Stimulated activated CD4-positive, alpha-beta T cell treated with anti-CD3 and anti-CD28 coated beads, Interleukin-4, amount 100 ng/mL, for 4 hours (primary cell): ENCODE results near the gene COL4A2.
"Not testable (repeated sequence)": the region's sequence is repeated elsewhere in the genome, so short reads cannot be mapped to it uniquely, and the experiment has no call there.

ENCODE experiments used
- DNase-seq, 2 experiments: peaks; one replicate each; pipeline ENCODE4 v3.0.0-alpha.2; 2020

COL4A2 gene

DNA sequence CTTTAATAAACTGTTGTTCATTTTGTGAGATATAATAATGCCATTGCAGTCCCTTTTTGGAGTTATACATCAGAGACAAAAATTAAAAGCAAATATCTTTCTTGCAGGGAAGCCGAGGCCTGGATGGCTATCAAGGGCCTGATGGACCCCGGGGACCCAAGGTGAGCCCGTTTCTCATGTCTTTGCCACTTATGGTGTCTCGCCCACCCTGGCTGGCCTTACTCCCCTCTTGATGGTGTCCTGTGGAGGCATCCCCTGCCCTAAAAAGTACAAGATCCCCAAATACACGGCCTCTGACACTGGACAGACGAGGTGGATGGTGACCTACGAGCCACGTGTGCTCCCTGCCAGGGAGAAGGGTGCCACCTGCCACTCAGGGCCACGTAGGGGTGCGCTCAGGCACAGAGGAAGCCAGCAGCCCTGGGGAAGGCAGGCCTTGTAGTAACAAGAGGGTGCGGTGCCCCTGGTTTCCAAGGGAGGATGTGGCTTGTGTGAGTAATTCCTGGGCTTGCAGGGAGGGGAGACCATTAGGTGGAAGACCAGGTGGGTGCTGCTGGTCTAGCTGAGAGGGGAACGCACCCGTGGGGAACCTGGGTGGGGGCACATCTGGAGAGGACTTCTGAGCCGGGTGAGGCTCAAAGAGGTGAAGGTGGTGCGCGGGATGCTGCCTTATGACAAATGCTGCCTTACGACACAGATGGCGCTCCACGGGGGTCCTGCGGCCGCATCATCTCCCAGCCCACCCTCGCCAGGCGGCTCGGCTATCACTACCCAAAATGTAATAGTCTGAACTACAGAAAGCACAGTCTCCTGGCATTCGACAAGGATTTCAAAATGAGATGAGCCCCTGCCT, 138.9 kb downstream of the COL4A2 start:
- no peak for DNase-seq

GRCh38 chr13:110446575-110446890, 139.4 kb downstream of the COL4A2 start:
- no peak for DNase-seq

DNA sequence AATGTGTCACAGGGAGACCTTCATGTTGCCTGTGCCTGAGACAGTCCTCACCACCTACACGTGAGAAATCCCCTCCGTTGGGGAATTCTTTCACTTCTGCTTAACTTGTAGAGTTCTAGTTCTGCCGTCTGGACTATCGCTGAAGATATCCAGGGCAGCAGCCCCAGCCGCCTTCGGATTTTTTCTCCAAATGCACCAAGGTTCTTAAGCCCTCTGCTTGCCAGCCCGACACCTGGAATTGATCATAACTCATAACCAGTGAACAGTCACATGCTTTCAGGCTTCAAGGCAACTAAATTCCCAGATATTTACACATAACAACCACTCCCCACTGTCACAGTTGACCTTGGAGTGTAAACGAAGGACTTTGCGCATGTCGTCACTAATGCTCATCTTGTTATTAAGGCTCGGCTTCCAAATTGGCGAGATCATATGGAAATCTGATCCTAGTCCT, 140.0 kb downstream of the COL4A2 start:
- no peak for DNase-seq

GRCh38 chr13:110447801-110448200, 140.7 kb downstream of the COL4A2 start:
- DNase-seq, result no peak

- no peak for DNase-seq
Measured at GRCh38 chr13:110448230-110448629, 141.1 kb downstream of the COL4A2 start.

DNA sequence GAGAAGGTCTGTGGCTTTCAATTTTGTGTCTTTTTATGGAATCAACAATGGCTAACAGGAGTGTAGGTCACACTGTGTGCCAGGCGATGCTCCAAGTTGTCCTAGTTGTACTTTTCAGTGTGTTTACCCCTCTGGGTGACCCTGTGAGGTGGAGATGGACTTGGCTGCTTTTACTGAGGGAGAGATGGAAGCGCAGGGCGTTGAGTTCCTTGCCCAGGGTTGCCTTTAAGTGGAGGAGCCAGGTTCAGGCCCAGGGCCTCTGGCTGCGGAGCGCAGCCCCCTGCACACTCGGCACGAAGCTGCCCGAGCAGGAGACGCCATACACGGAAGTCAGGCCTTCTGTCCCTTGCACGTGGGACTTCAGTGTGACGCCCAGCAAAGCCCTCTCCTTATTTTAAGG, 141.6 kb downstream of the COL4A2 start:
- no peak for DNase-seq

DNA sequence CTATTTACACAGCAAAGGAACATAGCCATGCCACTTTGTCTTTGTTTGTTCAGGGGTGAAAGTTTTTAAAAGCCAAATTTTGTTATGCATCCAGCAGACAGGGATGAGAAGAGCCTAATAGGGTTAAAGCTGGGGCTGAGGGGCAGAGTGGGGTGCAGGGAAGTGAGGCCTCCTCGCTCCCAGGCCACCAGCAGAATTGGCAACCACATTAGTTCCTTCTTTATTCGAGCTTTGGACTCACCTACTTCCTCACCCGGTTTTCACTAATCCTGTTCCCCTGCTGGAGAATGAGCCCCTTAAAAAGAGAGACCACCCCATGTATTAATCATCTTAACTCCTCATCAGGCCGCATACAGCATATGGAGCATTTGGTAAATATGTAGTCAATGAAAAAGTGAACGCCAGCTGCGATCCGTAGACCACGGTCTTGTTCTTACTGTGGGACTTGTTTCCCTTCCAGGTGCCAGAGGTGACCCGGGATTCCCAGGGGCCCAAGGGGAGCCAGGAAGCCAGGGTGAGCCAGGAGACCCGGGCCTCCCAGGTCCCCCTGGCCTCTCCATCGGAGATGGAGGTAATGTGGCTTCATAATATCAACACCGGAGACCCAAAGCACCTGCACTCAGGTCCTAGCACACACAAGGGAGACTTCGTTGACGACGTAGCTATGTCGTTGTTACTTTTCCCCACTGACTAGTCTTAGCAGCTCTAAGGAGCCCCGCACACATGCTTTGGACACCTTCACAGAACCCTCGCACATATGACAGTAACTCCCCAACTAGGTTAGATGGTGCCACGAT, 142.3 kb downstream of the COL4A2 start:
- no peak for DNase-seq

DNA sequence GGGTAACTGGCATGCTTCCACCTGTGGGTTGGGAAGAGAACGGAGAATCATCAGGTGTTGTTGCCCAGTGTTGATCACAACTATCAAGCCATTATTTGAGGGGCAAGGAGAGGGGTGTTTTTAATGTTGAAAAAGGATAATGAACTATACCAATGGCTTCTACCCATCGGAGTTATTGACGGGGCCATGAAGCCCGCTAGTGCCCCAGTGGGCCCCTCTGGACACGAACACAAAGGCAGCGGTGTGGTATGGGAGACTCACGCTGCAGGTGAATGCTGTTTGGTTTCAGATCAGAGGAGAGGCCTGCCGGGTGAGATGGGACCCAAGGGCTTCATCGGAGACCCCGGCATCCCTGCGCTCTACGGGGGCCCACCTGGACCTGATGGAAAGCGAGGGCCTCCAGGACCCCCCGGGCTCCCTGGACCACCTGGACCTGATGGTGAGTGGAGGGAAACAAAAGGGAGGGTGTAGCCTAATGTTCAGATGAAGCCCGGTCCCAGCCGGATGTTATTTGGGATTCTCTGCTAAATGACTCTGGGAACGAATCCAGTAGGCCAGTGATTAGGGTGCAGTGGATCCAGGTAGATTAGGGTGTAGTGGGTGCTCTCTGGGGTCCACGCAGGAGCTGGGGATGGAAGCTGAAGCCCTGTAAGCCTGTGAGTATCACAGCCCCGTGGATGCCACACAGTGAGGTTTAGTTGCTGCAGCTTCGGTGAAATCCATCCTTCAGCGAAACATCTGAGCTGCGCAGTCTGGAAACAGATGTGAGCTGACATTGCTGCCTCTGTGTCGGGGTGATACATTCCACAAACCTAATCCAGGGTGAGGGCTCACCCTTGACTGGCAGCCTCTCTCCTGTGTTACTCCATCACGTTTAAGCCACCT, 143.2 kb downstream of the COL4A2 start:
- no peak for DNase-seq

GRCh38 chr13:110450941-110451730, 144.1 kb downstream of the COL4A2 start:
- no peak for DNase-seq

DNA sequence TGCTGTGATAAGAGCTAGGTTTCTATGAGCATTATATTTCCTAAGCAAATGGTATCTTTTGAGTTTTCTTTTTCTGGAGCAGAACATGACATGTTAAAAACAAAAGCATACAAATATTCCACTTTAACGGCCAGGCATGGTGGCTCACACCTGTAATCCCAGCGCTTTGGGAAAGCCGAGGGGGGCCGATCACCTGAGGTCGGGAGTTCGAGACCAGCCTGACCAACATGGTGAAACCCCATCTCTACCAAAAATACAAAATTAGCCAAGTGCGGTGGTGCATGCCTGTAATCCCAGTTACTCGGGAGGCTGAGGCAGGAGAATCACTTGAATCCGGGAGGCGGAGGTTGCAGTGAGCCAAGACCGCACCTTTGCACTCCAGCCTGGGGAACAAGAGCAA, 146.0 kb downstream of the COL4A2 start:
- not testable (repeated sequence) for DNase-seq

DNA sequence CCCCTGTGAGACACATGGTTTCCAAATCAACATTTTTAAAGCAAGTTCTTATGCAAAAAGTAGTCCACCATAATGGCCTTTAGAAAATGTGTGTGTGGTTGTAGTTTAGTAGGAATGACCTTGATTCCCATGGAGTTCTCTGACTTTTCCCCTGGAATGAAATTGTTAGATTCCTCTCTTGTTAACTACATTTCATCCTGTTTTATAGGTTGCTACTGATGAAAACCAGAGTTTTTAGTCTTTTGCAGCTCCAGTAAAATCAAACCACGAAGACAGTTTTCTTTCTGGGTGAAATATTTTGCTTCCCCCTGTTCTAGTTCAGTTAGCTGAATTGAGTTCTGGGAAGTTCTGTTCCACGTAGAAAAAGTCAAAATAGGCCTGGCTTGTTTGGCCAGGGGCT, 146.7 kb downstream of the COL4A2 start:
- DNase-seq, result no peak

DNA sequence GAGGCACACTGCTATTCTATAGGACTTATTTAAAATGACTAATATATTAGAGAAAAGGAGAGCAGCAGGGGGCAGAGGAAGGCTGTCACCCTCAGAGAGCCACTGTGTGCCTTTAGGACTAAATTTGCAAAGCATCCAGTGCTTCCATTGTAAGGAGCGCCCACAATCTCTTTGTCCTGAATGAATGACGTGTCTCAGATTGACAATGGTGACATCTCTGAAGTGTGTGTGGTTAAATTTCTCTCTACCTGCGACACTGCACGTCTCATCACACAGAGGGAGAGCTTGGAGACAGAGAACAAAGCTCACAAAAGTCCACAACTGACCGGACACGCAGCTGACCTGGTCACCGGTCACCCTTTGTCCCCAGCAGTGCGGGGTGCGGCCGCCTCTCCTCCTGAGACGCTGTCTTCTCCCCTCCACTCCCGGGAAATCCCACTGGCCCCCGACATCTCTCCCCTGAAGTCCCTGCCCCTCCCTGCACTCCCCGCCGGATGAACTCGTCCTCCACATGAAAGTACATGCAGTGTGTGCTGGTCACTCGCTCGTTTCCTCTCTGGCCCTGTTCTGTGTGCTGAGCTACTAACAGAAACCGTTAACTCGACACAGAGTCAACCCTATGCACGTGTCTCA, 147.3 kb downstream of the COL4A2 start:
- no peak for DNase-seq

DNA sequence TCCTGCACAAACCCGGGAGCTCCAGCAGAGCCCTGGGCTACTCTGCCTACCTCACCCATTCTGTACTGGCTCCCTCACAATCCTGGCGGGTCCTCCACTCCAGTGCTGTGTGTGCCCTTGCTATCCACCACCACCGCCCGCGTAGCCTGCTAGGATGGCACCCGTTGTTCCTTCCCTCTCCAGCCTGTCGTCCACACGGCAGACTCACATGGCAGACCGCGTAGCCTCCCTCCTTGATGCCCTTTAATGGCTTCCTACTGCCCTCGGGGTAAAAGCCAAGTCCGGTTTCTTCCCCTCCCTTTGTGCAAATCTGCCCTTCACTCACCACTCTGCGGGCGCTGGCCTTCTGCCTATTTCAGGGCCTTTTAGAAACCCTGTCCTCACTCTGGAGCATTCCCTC, 147.9 kb downstream of the COL4A2 start:
- no peak for DNase-seq

- DNase-seq, result no peak
Measured at GRCh38 chr13:110455444-110455843, 148.4 kb downstream of the COL4A2 start.

GRCh38 chr13:110455941-110456340, 148.9 kb downstream of the COL4A2 start:
- DNase-seq, result peak; percentile 47 to 52

DNA sequence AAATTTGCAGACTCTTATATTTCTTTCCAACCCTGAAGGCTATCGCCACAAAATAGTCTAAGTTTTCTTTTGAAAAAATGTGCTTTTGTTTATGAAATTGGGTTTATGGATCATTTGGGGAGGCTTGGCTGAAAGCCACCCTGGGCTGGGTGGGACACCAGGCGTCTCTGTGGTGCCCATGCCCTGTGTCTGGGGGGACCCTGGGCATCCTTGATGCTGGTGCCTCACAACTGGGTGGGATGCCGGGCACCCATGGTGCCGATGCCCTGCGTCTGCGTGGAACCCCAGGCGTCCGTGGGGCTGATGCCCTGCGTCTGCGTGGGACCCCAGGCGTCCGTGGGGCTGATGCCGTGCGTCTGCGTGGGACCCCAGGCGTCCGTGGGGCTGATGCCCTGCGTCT, 149.5 kb downstream of the COL4A2 start:
- no peak for DNase-seq

GRCh38 chr13:110457361-110457760, 150.3 kb downstream of the COL4A2 start:
- no peak for DNase-seq

DNA sequence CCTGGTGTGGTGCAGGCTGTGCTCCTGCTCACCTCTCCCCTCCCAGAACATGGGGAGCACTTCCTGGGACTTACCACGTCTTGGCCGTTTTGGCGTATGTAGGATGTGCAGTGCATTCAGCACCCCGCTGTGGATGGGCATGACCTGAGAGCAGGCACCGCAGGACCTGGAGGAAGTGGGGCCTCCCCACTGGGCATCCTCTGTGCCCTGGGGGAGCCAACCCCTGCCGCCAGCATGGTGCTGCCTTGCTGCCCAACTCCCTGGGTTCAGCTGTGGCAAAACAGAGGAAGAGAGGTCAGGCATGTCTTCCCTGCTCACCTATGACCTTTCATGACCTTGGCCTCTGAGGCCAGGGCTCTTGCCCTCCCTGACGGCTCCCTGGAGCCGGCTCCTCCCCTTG, 150.9 kb downstream of the COL4A2 start:
- no peak for DNase-seq

- DNase-seq, result no peak
Measured at GRCh38 chr13:110458594-110459365, 151.7 kb downstream of the COL4A2 start.

DNA sequence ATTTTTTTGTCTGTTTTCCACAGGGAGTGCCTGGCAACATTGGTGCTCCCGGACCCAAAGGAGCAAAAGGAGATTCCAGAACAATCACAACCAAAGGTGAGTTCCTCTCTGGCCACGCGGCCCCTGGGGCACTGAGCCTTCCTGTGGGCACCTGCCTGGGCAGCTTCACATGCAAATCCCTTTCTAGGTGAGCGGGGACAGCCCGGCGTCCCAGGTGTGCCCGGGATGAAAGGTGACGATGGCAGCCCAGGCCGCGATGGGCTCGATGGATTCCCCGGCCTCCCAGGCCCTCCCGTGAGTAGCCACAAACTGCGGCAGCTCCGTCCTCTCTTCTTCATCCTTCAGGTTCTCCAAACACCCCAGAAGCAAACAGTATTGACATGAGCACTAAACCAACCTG, 155.0 kb downstream of the COL4A2 start:
- DNase-seq, result no peak

- DNase-seq, result no peak
Measured at GRCh38 chr13:110463156-110463555, 156.1 kb downstream of the COL4A2 start.
